Ovary (tissue), 3 donors: ENCODE results near the gene CD4.

Experiments
- CTCF ChIP-seq, 3 donors: fragments of 450-650 bp in 2 of 3; fragments of 200-600 bp in 1 of 3; IDR thresholded peaks; one replicate each; pipeline versions ENCODE4 v1.5.1 to v1.8.0; 2016 to 2022; ENCODE audit warnings: antibody characterized with exemption in 3 of 3, mild to moderate bottlenecking in 1 of 3
- POLR2A ChIP-seq: fragments of 450-650 bp; IDR thresholded peaks from one replicate; pipeline ENCODE4 v1.6.1; 2017; ENCODE audit warnings: antibody characterized with exemption, mild to moderate bottlenecking, moderate library complexity
- donor health status: DM: no; HTN: no; CAD: no.

GRCh38 chr12:6771509-6772330 lies 17.6 kb upstream of the CD4 start:
- TF ChIP-seq CTCF (IDR thresholded peaks at IDR 0.05): peak in 1 of 3 donors; percentile 11
- no peak for TF ChIP-seq POLR2A
